Activated B cell treated with CpG ODN at 0.5 μM for 24 hours (primary cell): Measurements from ENCODE around the gene TDRD12. TPM values are rescaled to one million over a fixed set of nuclear protein-coding genes. Genes with fewer than 3 reads are reported as not detected.
"Not testable (repeated sequence)": the region's sequence is repeated elsewhere in the genome, so short reads cannot be mapped to it uniquely, and the experiment has no call there.

ENCODE experiments used
- ATAC-seq: fragments of 200-7000 bp; cut with Tn5 transposase; one replicate; pipeline ENCODE4 v1.10.0; 2021; ENCODE audit warnings: low read depth, mild to moderate bottlenecking, moderate library complexity
- CTCF ChIA-PET: fragments of 350-600 bp; sonication (Branson Sonifier 250); formaldehyde crosslinking; loops from one replicate; lab custom pipeline; 2021; ENCODE audit warnings: antibody characterized with exemption; lab: Charles Lee
- POLR2A ChIA-PET: fragments of 350-600 bp; sonication (Branson Sonifier 250); formaldehyde crosslinking; loops from one replicate; lab custom pipeline; 2021; ENCODE audit warnings: antibody characterized with exemption; lab: Charles Lee
- DNase-seq: peaks from one replicate; pipeline ENCODE4 v3.0.0; 2022
- H3K27ac Mint-ChIP-seq: one replicate; pipeline ENCODE4 v1.8.0; 2020; ENCODE audit warnings: mixed read lengths
- H3K27me3 Mint-ChIP-seq: one replicate; pipeline ENCODE4 v1.8.0; 2021; ENCODE audit warnings: mixed read lengths
- H3K36me3 Mint-ChIP-seq: one replicate; pipeline ENCODE4 v1.8.0; 2021; ENCODE audit warnings: low read depth, mixed read lengths
- H3K4me1 Mint-ChIP-seq: one replicate; pipeline ENCODE4 v1.8.0; 2021; ENCODE audit warnings: mixed read lengths
- H3K4me3 Mint-ChIP-seq: one replicate; pipeline ENCODE4 v1.8.0; 2020; ENCODE audit warnings: mild to moderate bottlenecking, mixed read lengths
- H3K9me3 Mint-ChIP-seq: one replicate; pipeline ENCODE4 v1.8.0; 2020; ENCODE audit warnings: mixed read lengths
- CTCF ChIP-seq: fragments of 200-600 bp; IDR thresholded peaks from one replicate; pipeline ENCODE4 v1.8.0; 2022; ENCODE audit warnings: antibody characterized with exemption, mild to moderate bottlenecking
- intact Hi-C: fragments of 100-400 bp; cut with micrococcal nuclease; formaldehyde crosslinking; loops from one replicate; pipeline ENCODE4 v1.15.1; 2024
- total RNA-seq: library from RNA; stranded (reverse); gene quantifications from 2 replicates; pipeline ENCODE4 v1.2.3, GENCODE V29; 2022

TDRD12 gene
- total RNA-seq, 1 donor from 2014 or later = 1.2 TPM

- DNase-seq = no peak
- no peak for ATAC-seq
- Mint-ChIP-seq H3K4me3 (no peak overlapping the region), H3K9me3 (peaks cover 10% of the 10 kb centered on the region), H3K36me3 (no peaks in the 10 kb centered on the region), H3K4me1 (no peaks in the 10 kb centered on the region), H3K27me3 (peaks cover 1% of the 10 kb centered on the region), H3K27ac (no peak overlapping the region)
- POLR2A ChIA-PET = no interaction called here
- intact Hi-C loops = no loop called here
- CTCF ChIA-PET = no interaction called here
- TF ChIP-seq CTCF = no peak
These were observed 61.7 kb downstream of the TDRD12 start for GRCh38 chr19:32781280-32781679.

GRCh38 chr19:32782089-32782488 is 62.5 kb downstream of the TDRD12 start:
- not testable (repeated sequence) for H3K36me3 Mint-ChIP-seq, H3K4me3 Mint-ChIP-seq

GRCh38 chr19:32787161-32787813 is 67.7 kb downstream of the TDRD12 start:
- H3K36me3 Mint-ChIP-seq, H3K9me3 Mint-ChIP-seq, H3K4me3 Mint-ChIP-seq, ATAC-seq, H3K27me3 Mint-ChIP-seq, intact Hi-C loops, H3K27ac Mint-ChIP-seq, H3K4me1 Mint-ChIP-seq, CTCF ChIA-PET, POLR2A ChIA-PET, DNase-seq: not testable (repeated sequence)

More at GRCh38 chr19:32782089-32782488, 62.5 kb downstream of the TDRD12 start:
- H3K4me1 Mint-ChIP-seq, DNase-seq, ATAC-seq, POLR2A ChIA-PET, CTCF ChIA-PET, H3K27ac Mint-ChIP-seq, H3K27me3 Mint-ChIP-seq, H3K9me3 Mint-ChIP-seq, intact Hi-C loops: not testable (repeated sequence)

GRCh38 chr19:32787895-32788294 is 68.3 kb downstream of the TDRD12 start:
- H3K27ac Mint-ChIP-seq, intact Hi-C loops, H3K4me1 Mint-ChIP-seq, H3K27me3 Mint-ChIP-seq, H3K36me3 Mint-ChIP-seq, CTCF ChIA-PET, POLR2A ChIA-PET, ATAC-seq, H3K9me3 Mint-ChIP-seq, DNase-seq, H3K4me3 Mint-ChIP-seq: not testable (repeated sequence)

- no peak for DNase-seq
- ChIA-PET POLR2A (no interaction called here), CTCF (no interaction called here)
- ATAC-seq = no peak
- no peaks in the 10 kb centered on the region for H3K4me1 Mint-ChIP-seq
- no peak overlapping the region for H3K27ac Mint-ChIP-seq
- no peak overlapping the region for H3K4me3 Mint-ChIP-seq
- H3K36me3 Mint-ChIP-seq = no peaks in the 10 kb centered on the region
- intact Hi-C loops = no loop called here
- TF ChIP-seq CTCF = no peak
- no peaks in the 10 kb centered on the region for H3K9me3 Mint-ChIP-seq
- peaks cover 9% of the 10 kb centered on the region for H3K27me3 Mint-ChIP-seq
These were observed 69.9 kb downstream of the TDRD12 start for GRCh38 chr19:32789429-32789828.

- ChIA-PET CTCF (no interaction called here), POLR2A (no interaction called here)
- DNase-seq = no peak
- H3K27me3 Mint-ChIP-seq = peaks cover 9% of the 10 kb centered on the region
- no peaks in the 10 kb centered on the region for H3K4me1 Mint-ChIP-seq
- no peaks in the 10 kb centered on the region for H3K36me3 Mint-ChIP-seq
- H3K4me3 Mint-ChIP-seq = no peak overlapping the region
- no peak for TF ChIP-seq CTCF
- no peak for ATAC-seq
- no peaks in the 10 kb centered on the region for H3K9me3 Mint-ChIP-seq
- intact Hi-C loops = no loop called here
- H3K27ac Mint-ChIP-seq = no peak overlapping the region
These were observed 78.6 kb downstream of the TDRD12 start for GRCh38 chr19:32798201-32798600.

- no peaks in the 10 kb centered on the region for H3K36me3 Mint-ChIP-seq
- H3K9me3 Mint-ChIP-seq = no peaks in the 10 kb centered on the region
- DNase-seq = no peak
- no peak for TF ChIP-seq CTCF
- ChIA-PET CTCF (no interaction called here), POLR2A (no interaction called here)
- H3K4me3 Mint-ChIP-seq = no peak overlapping the region
- intact Hi-C loops = no loop called here
- ATAC-seq = no peak
- no peak overlapping the region for H3K27ac Mint-ChIP-seq
- no peaks in the 10 kb centered on the region for H3K4me1 Mint-ChIP-seq
- H3K27me3 Mint-ChIP-seq = peaks cover 9% of the 10 kb centered on the region
These were observed 80.6 kb downstream of the TDRD12 start for GRCh38 chr19:32800191-32800590.
